Esophagus squamous epithelium (tissue), 5 donors: ENCODE measurements around the gene GSE1. TPM values are rescaled to one million over a fixed set of nuclear protein-coding genes. Genes with fewer than 3 reads are reported as not detected.
A peak's percentile ranks its signal among the peaks of the same experiment; 100 is the strongest.

Experiments
- DNase-seq: peaks from one replicate; lab custom pipeline; 2025; lab: John Stamatoyannopoulos, UW
- H3K27ac ChIP-seq, 4 donors: fragments of 200-600 bp; sonication (generic); one replicate each; pipeline ENCODE4 v1.5.1; 2016 to 2019; ENCODE audit warnings: mild to moderate bottlenecking in 1 of 4
- H3K27me3 ChIP-seq, 4 donors: fragments of 200-600 bp; sonication (generic); 1 replicate in 3 of 4; 2 replicates in 1 of 4; pipeline versions ENCODE4 v1.5.1 to v1.6.0; 2017 to 2021; ENCODE audit warnings: antibody characterized with exemption in 1 of 4
- H3K36me3 ChIP-seq, 3 donors: fragments of 200-600 bp; sonication (generic); one replicate each; pipeline ENCODE4 v1.5.1; 2016 to 2019
- H3K4me1 ChIP-seq, 3 donors: fragments of 200-600 bp; sonication (generic); one replicate each; pipeline ENCODE4 v1.5.1; 2017 to 2019
- H3K4me3 ChIP-seq, 4 donors: fragments of 200-600 bp; sonication (generic); 1 replicate in 3 of 4; 2 replicates in 1 of 4; pipeline ENCODE4 v1.5.1; 2016 to 2019; ENCODE audit warnings: mild to moderate bottlenecking in 2 of 4, moderate library complexity in 1 of 4
- H3K9me3 ChIP-seq, 3 donors: fragments of 200-600 bp; sonication (generic); one replicate each; pipeline ENCODE4 v1.5.1; 2016 to 2019
- POLR2A ChIP-seq, 4 donors: fragments of 450-650 bp; IDR thresholded peaks; one replicate each; pipeline ENCODE4 v1.6.1; 2017; ENCODE audit warnings: antibody characterized with exemption in 4 of 4, mild to moderate bottlenecking in 4 of 4, moderate library complexity in 3 of 4
- WGBS, 2 donors: methylation state at CpG; one replicate each; pipeline ENCODE4 v1.1.5; 2018; 5-methylcytosine and 5-hydroxymethylcytosine counted together
- intact Hi-C: fragments of 100-400 bp; cut with DNase I; formaldehyde crosslinking; loops from one replicate; pipeline ENCODE4 v1.15.0; 2022
- total RNA-seq, 4 donors: library from RNA; depleted of rRNA; stranded (reverse); fragments of >200 nt; gene quantifications; one replicate each; pipeline ENCODE4 v1.1.0, GENCODE V29; 2016
- TF ChIP-seq, protein P1 (sequence below), 6 experiments: fragments of 450-650 bp in 4 of 6; fragments of 200-600 bp in 2 of 6; sonication (generic) in 2 of 6; IDR thresholded peaks; one replicate each; pipeline ENCODE4 v1.5.1; 2016 to 2019; ENCODE audit warnings: antibody characterized with exemption in 6 of 6, mild to moderate bottlenecking in 4 of 6, moderate library complexity in 4 of 6
- donor health status: DM: yes; HTN: yes; CAD: no.

GSE1 gene
- total RNA-seq, 4 donors from 2014 or later, result 24.6 to 33.6 (median 28.9) TPM

DNA sequence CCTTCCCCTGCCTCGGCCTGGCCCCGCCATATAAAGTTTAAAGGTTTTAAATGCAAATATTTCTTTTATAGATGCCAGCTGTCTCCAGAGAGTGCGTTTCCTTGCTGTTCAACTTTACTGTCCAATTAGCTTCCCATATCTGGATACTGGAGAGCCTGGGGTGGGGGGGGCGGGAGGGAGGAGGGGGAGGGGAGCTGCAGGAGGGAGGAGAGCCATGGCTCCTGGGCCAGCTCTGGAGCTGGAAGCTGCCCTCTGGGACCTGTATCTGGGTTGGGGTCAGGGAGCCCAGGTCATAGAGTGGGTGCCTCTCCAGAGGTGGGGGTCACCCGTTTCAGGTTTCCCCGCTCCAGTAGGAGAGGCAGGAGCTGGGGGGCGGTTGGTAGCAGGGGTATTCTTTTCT lies 6.2 kb upstream of the GSE1 start:
- Histone ChIP-seq H3K36me3 (no peaks in the 10 kb centered on the region), H3K27me3 (peaks cover 0 to 6% (median 0%) of the 10 kb centered on the region in 4 donors), H3K27ac (no peak overlapping the region), H3K4me1 (peaks cover 21 to 59% (median 30%) of the 10 kb centered on the region in 3 donors), H3K4me3 (peak overlapping the region in 1 of 4 donors; percentile 16), H3K9me3 (no peaks in the 10 kb centered on the region)
- DNase-seq, result no peak
- 67 to 76% methylated on average over 5 of the region's 7 CpGs for WGBS, 2 donors
- TF ChIP-seq POLR2A (IDR thresholded peaks at IDR 0.05), result no peak
- TF ChIP-seq, protein P1, sequence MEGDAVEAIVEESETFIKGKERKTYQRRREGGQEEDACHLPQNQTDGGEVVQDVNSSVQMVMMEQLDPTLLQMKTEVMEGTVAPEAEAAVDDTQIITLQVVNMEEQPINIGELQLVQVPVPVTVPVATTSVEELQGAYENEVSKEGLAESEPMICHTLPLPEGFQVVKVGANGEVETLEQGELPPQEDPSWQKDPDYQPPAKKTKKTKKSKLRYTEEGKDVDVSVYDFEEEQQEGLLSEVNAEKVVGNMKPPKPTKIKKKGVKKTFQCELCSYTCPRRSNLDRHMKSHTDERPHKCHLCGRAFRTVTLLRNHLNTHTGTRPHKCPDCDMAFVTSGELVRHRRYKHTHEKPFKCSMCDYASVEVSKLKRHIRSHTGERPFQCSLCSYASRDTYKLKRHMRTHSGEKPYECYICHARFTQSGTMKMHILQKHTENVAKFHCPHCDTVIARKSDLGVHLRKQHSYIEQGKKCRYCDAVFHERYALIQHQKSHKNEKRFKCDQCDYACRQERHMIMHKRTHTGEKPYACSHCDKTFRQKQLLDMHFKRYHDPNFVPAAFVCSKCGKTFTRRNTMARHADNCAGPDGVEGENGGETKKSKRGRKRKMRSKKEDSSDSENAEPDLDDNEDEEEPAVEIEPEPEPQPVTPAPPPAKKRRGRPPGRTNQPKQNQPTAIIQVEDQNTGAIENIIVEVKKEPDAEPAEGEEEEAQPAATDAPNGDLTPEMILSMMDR (IDR thresholded peaks at IDR 0.05), result no peak
- intact Hi-C loops, result no loop called here

DNA sequence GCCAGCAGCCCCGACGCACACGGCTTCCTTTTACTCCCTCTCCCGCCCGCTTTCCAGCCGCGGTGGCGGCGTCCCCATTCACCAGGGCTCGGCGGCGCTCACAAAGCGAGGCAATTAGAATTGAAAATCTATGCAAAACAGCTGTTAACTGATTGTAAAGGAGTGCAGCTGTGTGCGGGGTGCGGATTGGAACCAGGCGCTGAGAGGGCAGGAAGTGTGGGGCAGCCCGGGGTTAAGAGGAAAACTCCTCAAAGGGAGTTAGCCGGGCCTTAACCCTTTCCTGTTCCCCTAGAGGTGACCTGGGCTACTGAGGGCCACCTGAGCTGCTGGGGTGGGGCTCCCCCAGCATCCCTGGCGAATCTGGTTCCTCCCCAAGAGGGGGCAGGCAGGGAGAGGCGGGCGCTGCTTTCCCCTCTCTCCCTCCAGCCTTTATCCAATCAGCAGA lies 5.8 kb upstream of the GSE1 start:
- no peak overlapping the region for H3K27ac ChIP-seq
- WGBS, 2 donors, result 47 to 55% methylated on average over 10 to 17 of the region's 21 CpGs
- TF ChIP-seq, protein P1 (IDR thresholded peaks at IDR 0.05), result no peak
- TF ChIP-seq POLR2A (IDR thresholded peaks at IDR 0.05), result no peak
- peaks cover 0 to 6% (median 0%) of the 10 kb centered on the region in 4 donors for H3K27me3 ChIP-seq
- no peak for DNase-seq
- no peaks in the 10 kb centered on the region for H3K36me3 ChIP-seq
- H3K4me1 ChIP-seq, result peaks cover 21 to 59% (median 34%) of the 10 kb centered on the region in 3 donors
- intact Hi-C loops, result no loop called here
- peak overlapping the region in 1 of 4 donors; percentile 16 for H3K4me3 ChIP-seq
- no peaks in the 10 kb centered on the region for H3K9me3 ChIP-seq

DNA sequence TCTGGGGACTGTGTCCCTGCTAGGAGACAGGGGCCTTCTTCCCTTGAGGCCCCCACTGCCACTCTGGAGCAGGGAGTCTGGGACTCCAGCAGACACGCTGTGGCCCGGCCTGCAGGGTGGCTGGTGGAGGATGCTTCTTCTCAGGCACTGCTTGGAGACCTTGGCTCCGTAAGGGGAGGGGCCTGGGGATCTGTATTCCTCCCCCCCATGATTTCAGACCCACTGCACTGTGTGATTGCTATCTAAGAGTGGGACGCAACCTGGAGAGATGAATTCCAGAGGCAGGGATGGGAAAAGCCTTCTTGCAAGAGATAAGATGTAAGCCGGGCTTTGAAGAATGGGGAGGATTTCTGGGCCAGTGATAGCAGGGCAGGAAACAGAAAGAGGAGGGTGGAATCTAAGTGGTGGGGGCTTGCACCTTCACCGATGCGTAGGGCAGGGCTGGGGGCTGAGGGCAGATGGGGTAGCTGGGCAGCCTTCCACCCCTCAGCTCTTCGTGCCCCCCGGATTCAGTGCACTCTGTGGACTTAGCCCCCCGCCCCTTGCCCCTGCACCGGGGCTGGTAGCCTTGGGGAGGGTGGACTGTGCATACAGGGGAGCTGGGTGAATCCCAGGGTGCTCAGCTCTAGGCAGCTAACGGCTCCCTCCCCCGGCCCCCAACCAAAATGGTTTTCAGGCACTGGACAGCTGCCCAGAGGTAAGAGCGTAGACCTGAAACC lies 5.2 kb upstream of the GSE1 start:
- no peaks in the 10 kb centered on the region for H3K36me3 ChIP-seq
- intact Hi-C loops, result no loop called here
- WGBS, 2 donors, result 84 to 87% methylated on average over 4 to 5 of the region's 14 CpGs

DNA sequence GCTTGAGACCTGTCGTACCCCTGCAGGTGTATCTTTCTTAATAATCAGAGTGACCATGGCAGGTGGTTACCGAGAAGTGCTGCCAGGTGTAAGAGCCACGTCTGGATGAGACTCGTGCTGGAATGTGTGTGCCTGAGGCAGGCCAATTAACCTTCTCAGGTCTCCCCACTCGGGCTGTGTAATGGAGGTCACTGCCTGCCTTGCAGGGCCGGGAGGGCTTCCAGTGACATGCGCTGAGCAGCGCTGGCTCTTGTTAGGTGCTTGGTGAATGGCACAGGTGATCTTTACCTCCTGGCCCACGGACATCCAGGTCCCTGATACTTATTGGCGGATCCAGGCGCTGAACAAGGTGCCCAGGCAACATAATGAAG lies 4.6 kb upstream of the GSE1 start:
- H3K27me3 ChIP-seq, result peaks cover 0 to 11% (median 0%) of the 10 kb centered on the region in 4 donors
- no peaks in the 10 kb centered on the region for H3K9me3 ChIP-seq
- intact Hi-C loops, result no loop called here
- peaks cover 21 to 63% (median 40%) of the 10 kb centered on the region in 3 donors for H3K4me1 ChIP-seq
- H3K27ac ChIP-seq, result no peak overlapping the region
- no peak for DNase-seq
- H3K36me3 ChIP-seq, result no peaks in the 10 kb centered on the region
- no peak overlapping the region for H3K4me3 ChIP-seq
- WGBS, 2 donors, result 93 to 100% methylated on average over 2 to 6 of the region's 11 CpGs
- no peak for TF ChIP-seq POLR2A (IDR thresholded peaks at IDR 0.05)
- TF ChIP-seq, protein P1 (IDR thresholded peaks at IDR 0.05), result no peak

More for the DNA sequence above, 5.2 kb upstream of the GSE1 start:
- peaks cover 0 to 9% (median 0%) of the 10 kb centered on the region in 4 donors for H3K27me3 ChIP-seq
- no peak overlapping the region for H3K27ac ChIP-seq
- no peak overlapping the region for H3K4me3 ChIP-seq
- TF ChIP-seq, protein P1 (IDR thresholded peaks at IDR 0.05), result no peak
- TF ChIP-seq POLR2A (IDR thresholded peaks at IDR 0.05), result no peak
- H3K9me3 ChIP-seq, result no peaks in the 10 kb centered on the region
- H3K4me1 ChIP-seq, result peaks cover 21 to 61% (median 40%) of the 10 kb centered on the region in 3 donors
- DNase-seq, result no peak

DNA sequence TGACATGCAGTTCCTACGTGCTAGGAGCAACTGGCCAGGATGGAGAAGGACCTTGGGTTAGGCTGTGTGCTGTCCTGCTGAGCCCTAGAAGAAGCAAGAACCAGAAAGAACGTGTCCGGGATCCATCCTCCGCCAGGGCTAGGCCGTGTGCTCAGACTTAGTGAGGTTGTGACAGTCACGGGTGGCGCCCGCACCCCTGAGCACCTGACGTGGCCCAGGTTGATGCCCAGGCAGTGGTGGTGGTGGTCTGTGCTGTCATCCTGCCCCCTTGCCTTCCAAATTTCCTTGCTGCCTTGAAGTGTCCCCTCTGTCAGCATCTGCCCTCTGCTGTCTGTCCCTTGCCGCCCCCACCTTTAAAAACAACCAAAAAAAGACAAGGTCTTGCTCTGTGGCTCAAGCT lies 4.2 kb upstream of the GSE1 start:
- no peak for TF ChIP-seq POLR2A (IDR thresholded peaks at IDR 0.05)
- TF ChIP-seq, protein P1 (IDR thresholded peaks at IDR 0.05), result no peak
- no peak overlapping the region for H3K4me3 ChIP-seq
- H3K27ac ChIP-seq, result no peak overlapping the region
- no peak for DNase-seq
- 87 to 93% methylated on average over 6 to 9 of the region's 10 CpGs for WGBS, 2 donors
- no peaks in the 10 kb centered on the region for H3K36me3 ChIP-seq
- intact Hi-C loops, result no loop called here
- H3K9me3 ChIP-seq, result no peaks in the 10 kb centered on the region
- H3K27me3 ChIP-seq, result peaks cover 0 to 11% (median 0%) of the 10 kb centered on the region in 4 donors
- H3K4me1 ChIP-seq, result peaks cover 21 to 67% (median 42%) of the 10 kb centered on the region in 3 donors
